Measurements from ENCODE around the gene DNAJC1. TPM values are rescaled to one million over a fixed set of nuclear protein-coding genes. Genes with fewer than 3 reads are reported as not detected.

The DNAJC1 gene
- total and polyA plus RNA-seq, 3 donors from 2014 or later, result 16.7 to 59.6 (median 59.0) TPM

DNA sequence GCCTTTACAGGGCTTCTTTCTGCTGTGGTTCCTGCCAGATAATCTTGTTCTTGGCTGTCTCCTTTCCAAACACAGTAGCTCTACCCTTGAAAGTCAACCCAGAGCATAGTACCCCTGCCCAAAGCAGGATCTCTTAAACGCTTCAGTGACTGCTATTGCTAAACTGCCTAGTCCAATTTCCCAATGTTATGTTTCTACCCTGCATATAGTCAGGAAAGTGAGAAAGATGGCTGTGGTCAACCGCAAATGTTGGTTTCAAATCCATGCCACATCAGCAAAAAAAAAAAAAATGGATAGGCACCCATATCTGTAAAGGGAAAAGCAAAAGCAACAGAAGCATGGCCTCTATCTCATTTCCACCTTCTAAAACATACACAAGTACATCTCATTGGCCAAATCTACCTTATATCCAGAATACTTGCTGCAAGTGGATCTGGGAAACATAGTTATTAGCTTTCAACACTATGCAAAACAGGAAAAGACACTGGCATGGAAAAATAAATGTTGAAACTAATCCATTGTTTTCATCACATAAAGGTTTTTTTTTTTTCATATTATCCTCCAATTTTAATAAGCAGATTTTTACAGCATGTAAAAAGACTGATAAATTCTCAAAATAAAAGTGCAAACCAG, 59.8 kb downstream of the DNAJC1 start:
- Histone ChIP-seq H3K9me3 (no peaks in the 10 kb centered on the region), H3K36me3 (ENCODE audit: low read depth, missing control alignments) (no peaks in the 10 kb centered on the region), H3K4me3 (no peak overlapping the region), H3K27me3 (no peaks in the 10 kb centered on the region), H3K27ac (no peak overlapping the region), H3K4me1 (no peaks in the 10 kb centered on the region)
- intact Hi-C loops (cut with DNase I; ENCODE audit: low total_unique reads), result no loop called here
- WGBS, 2 donors, result 78 to 91% methylated on average over 2 of the region's 2 CpGs
- DNase-seq, result no peak
- no peak for TF ChIP-seq POLR2A (IDR thresholded peaks at IDR 0.05)
- TF ChIP-seq, protein P1, sequence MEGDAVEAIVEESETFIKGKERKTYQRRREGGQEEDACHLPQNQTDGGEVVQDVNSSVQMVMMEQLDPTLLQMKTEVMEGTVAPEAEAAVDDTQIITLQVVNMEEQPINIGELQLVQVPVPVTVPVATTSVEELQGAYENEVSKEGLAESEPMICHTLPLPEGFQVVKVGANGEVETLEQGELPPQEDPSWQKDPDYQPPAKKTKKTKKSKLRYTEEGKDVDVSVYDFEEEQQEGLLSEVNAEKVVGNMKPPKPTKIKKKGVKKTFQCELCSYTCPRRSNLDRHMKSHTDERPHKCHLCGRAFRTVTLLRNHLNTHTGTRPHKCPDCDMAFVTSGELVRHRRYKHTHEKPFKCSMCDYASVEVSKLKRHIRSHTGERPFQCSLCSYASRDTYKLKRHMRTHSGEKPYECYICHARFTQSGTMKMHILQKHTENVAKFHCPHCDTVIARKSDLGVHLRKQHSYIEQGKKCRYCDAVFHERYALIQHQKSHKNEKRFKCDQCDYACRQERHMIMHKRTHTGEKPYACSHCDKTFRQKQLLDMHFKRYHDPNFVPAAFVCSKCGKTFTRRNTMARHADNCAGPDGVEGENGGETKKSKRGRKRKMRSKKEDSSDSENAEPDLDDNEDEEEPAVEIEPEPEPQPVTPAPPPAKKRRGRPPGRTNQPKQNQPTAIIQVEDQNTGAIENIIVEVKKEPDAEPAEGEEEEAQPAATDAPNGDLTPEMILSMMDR (IDR thresholded peaks at IDR 0.05), result no peak

DNA sequence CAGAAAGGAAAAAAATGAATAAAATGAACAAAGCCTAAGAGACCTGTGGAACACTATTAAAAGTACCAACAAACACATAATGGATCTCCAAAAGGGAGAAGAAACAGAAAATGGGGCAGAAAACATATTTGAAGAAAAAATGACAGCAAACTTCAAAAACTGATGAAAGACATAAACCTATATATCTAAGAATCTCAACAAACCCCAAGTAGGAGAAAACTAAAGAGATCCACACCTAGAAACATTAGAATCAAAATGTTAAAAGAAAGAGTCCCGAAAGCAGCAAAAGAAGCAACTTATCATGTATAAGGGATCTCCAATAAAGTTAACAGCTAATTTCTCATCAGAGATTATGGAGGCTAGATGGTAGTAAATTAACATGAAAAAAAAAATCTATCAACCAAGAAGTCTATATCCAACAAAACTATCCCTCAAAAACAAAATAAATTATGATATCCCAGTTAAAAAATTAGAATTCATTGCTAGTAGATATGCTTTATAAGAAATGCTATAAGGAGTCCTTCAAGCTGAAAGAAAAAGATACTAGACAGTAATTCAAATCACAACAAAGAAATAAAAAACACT, 68.0 kb downstream of the DNAJC1 start:
- Histone ChIP-seq H3K36me3 (ENCODE audit: low read depth, missing control alignments) (no peaks in the 10 kb centered on the region), H3K27me3 (no peaks in the 10 kb centered on the region), H3K4me1 (no peaks in the 10 kb centered on the region), H3K9me3 (no peaks in the 10 kb centered on the region), H3K4me3 (no peak overlapping the region), H3K27ac (no peak overlapping the region)
- DNase-seq, result no peak
- TF ChIP-seq POLR2A (IDR thresholded peaks at IDR 0.05), result no peak
- TF ChIP-seq, protein P1 (IDR thresholded peaks at IDR 0.05), result no peak
- intact Hi-C loops (cut with DNase I; ENCODE audit: low total_unique reads), result no loop called here
- WGBS, 2 donors, result 95 to 98% methylated on average over 1 of the region's 1 CpG

DNA sequence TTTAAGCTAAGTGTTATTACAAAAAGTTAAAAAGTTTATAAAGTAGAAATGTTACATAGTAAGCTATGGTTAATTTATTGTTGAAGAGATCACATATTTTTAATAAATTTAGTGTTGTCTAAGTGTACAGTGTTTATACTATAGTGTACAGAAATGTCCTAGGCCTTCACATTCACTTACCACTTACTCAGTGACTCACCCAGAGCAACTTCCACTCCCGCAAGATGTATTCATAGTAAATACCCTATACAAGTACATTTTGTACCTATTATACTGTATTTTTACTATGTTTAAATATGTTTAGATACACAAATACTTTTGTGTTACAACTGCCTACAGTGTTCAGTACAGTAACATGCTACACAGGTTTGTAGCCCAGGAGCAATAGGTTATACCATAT, 69.2 kb downstream of the DNAJC1 start:
- no peaks in the 10 kb centered on the region for H3K4me1 ChIP-seq
- intact Hi-C loops (cut with DNase I; ENCODE audit: low total_unique reads), result no loop called here
- H3K9me3 ChIP-seq, result no peaks in the 10 kb centered on the region
- WGBS, 2 donors, result 91 to 100% methylated on average over 1 of the region's 1 CpG
- no peak overlapping the region for H3K27ac ChIP-seq
- no peaks in the 10 kb centered on the region for H3K27me3 ChIP-seq
- no peak overlapping the region for H3K4me3 ChIP-seq
- H3K36me3 ChIP-seq (ENCODE audit: low read depth, missing control alignments), result no peaks in the 10 kb centered on the region
- no peak for DNase-seq
- TF ChIP-seq, protein P1 (IDR thresholded peaks at IDR 0.05), result no peak
- no peak for TF ChIP-seq POLR2A (IDR thresholded peaks at IDR 0.05)

DNA sequence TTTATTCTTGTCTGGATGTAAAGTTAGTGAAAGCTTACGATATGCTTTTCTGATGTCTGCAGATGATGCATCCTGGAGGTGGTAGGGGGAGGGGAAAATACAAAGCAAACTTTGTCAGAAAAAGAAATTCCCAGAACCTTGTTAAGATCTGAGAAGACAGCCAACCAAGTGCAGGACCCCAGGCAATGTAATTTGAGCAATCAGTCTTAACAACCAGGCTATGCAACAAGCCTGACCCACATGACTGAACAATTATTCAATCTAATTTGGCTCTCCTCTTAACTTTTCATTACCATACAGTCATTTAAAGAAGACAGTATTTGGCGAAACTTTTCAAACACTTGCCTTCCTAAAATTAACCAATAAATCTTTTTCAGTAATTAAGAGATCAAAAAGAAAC, 74.5 kb downstream of the DNAJC1 start:
- intact Hi-C loops (cut with DNase I; ENCODE audit: low total_unique reads), result no loop called here
- Histone ChIP-seq H3K36me3 (ENCODE audit: low read depth, missing control alignments) (no peaks in the 10 kb centered on the region), H3K27me3 (no peaks in the 10 kb centered on the region), H3K9me3 (no peaks in the 10 kb centered on the region), H3K4me1 (no peaks in the 10 kb centered on the region), H3K27ac (no peak overlapping the region), H3K4me3 (no peak overlapping the region)
- TF ChIP-seq, protein P1 (IDR thresholded peaks at IDR 0.05), result no peak
- no peak for TF ChIP-seq POLR2A (IDR thresholded peaks at IDR 0.05)
- 91 to 95% methylated on average over 2 of the region's 2 CpGs for WGBS, 2 donors
- DNase-seq, result no peak
